Measurements from ENCODE around the gene CLEC1A. TPM values are rescaled to one million over a fixed set of nuclear protein-coding genes. Genes with fewer than 3 reads are reported as not detected.

CLEC1A gene
- total RNA-seq, 1 experiment from 2014 or later, result not detected

- no peaks in the 10 kb centered on the region for H3K9me3 Mint-ChIP-seq (ENCODE audit: low read depth, unreplicated experiment)
- no TSS peak for BruUV-seq (replicated peaks)
- CTCF ChIA-PET, result interaction anchor here (0.6 kb wide), 1 partner anchor 218 kb away, joined by 3 read pairs; no protein-coding TSS in a partner anchor
- no peak overlapping the region for H3K27ac Mint-ChIP-seq (ENCODE audit: unreplicated experiment)
- no peaks in the 10 kb centered on the region for H3K27me3 Mint-ChIP-seq (ENCODE audit: unreplicated experiment)
- no peaks in the 10 kb centered on the region for H3K4me1 Mint-ChIP-seq (ENCODE audit: low read depth, unreplicated experiment)
- DNase-seq, result no peak
- intact Hi-C loops (cut with micrococcal nuclease; ENCODE audit: unreplicated experiment), result no loop called here
- no peak for TF ChIP-seq CTCF (IDR thresholded peaks at IDR 0.05; ENCODE audit: unreplicated experiment)
- no peak overlapping the region for H3K4me3 Mint-ChIP-seq (ENCODE audit: low read depth, unreplicated experiment)
- no peaks in the 10 kb centered on the region for H3K36me3 Mint-ChIP-seq (ENCODE audit: insufficient read depth, unreplicated experiment)
These were observed 15.1 kb upstream of the CLEC1A start for GRCh38 chr12:10113920-10114319.

GRCh38 chr12:10113075-10113474 is 14.3 kb upstream of the CLEC1A start:
- no peaks in the 10 kb centered on the region for H3K36me3 Mint-ChIP-seq (ENCODE audit: insufficient read depth, unreplicated experiment)
- H3K9me3 Mint-ChIP-seq (ENCODE audit: low read depth, unreplicated experiment), result no peaks in the 10 kb centered on the region
- TF ChIP-seq CTCF (IDR thresholded peaks at IDR 0.05; ENCODE audit: unreplicated experiment), result no peak
- no peak overlapping the region for H3K4me3 Mint-ChIP-seq (ENCODE audit: low read depth, unreplicated experiment)
- CTCF ChIA-PET, result no interaction called here
- H3K27ac Mint-ChIP-seq (ENCODE audit: unreplicated experiment), result no peak overlapping the region
- BruUV-seq (replicated peaks), result no TSS peak
- DNase-seq, result no peak
- no peaks in the 10 kb centered on the region for H3K4me1 Mint-ChIP-seq (ENCODE audit: low read depth, unreplicated experiment)
- H3K27me3 Mint-ChIP-seq (ENCODE audit: unreplicated experiment), result no peaks in the 10 kb centered on the region
- intact Hi-C loops (cut with micrococcal nuclease; ENCODE audit: unreplicated experiment), result no loop called here

GRCh38 chr12:10111451-10111850 is 12.7 kb upstream of the CLEC1A start:
- TF ChIP-seq CTCF (IDR thresholded peaks at IDR 0.05; ENCODE audit: unreplicated experiment), result no peak
- H3K4me3 Mint-ChIP-seq (ENCODE audit: low read depth, unreplicated experiment), result no peak overlapping the region
- no peak for DNase-seq
- no TSS peak for BruUV-seq (replicated peaks)
- no peaks in the 10 kb centered on the region for H3K36me3 Mint-ChIP-seq (ENCODE audit: insufficient read depth, unreplicated experiment)
- H3K27me3 Mint-ChIP-seq (ENCODE audit: unreplicated experiment), result peaks cover 5% of the 10 kb centered on the region
- no peak overlapping the region for H3K27ac Mint-ChIP-seq (ENCODE audit: unreplicated experiment)
- CTCF ChIA-PET, result no interaction called here
- no peaks in the 10 kb centered on the region for H3K9me3 Mint-ChIP-seq (ENCODE audit: low read depth, unreplicated experiment)
- intact Hi-C loops (cut with micrococcal nuclease; ENCODE audit: unreplicated experiment), result no loop called here
- H3K4me1 Mint-ChIP-seq (ENCODE audit: low read depth, unreplicated experiment), result no peaks in the 10 kb centered on the region

GRCh38 chr12:10110256-10110844 is 11.6 kb upstream of the CLEC1A start:
- H3K36me3 Mint-ChIP-seq (ENCODE audit: insufficient read depth, unreplicated experiment), result no peaks in the 10 kb centered on the region
- DNase-seq, result no peak
- TF ChIP-seq CTCF (IDR thresholded peaks at IDR 0.05; ENCODE audit: unreplicated experiment), result no peak
- H3K9me3 Mint-ChIP-seq (ENCODE audit: low read depth, unreplicated experiment), result peaks cover 4% of the 10 kb centered on the region
- no peak overlapping the region for H3K4me3 Mint-ChIP-seq (ENCODE audit: low read depth, unreplicated experiment)
- peaks cover 16% of the 10 kb centered on the region for H3K27me3 Mint-ChIP-seq (ENCODE audit: unreplicated experiment)
- H3K4me1 Mint-ChIP-seq (ENCODE audit: low read depth, unreplicated experiment), result no peaks in the 10 kb centered on the region
- no TSS peak for BruUV-seq (replicated peaks)
- intact Hi-C loops (cut with micrococcal nuclease; ENCODE audit: unreplicated experiment), result no loop called here
- CTCF ChIA-PET, result no interaction called here
- H3K27ac Mint-ChIP-seq (ENCODE audit: unreplicated experiment), result no peak overlapping the region

All from Calu3 (cell line).